Stimulated activated CD4-positive, alpha-beta T cell treated with anti-CD3 and anti-CD28 coated beads, Interleukin-4, amount 100 ng/mL, for 1 hour (primary cell): Measurements from ENCODE around the gene PLA2G4F.
"Not testable (repeated sequence)": the region's sequence is repeated elsewhere in the genome, so short reads cannot be mapped to it uniquely, and the experiment has no call there.

ENCODE experiments used
- DNase-seq: peaks from one replicate; pipeline ENCODE4 v3.0.0-alpha.2; 2020

Gene PLA2G4F

DNA sequence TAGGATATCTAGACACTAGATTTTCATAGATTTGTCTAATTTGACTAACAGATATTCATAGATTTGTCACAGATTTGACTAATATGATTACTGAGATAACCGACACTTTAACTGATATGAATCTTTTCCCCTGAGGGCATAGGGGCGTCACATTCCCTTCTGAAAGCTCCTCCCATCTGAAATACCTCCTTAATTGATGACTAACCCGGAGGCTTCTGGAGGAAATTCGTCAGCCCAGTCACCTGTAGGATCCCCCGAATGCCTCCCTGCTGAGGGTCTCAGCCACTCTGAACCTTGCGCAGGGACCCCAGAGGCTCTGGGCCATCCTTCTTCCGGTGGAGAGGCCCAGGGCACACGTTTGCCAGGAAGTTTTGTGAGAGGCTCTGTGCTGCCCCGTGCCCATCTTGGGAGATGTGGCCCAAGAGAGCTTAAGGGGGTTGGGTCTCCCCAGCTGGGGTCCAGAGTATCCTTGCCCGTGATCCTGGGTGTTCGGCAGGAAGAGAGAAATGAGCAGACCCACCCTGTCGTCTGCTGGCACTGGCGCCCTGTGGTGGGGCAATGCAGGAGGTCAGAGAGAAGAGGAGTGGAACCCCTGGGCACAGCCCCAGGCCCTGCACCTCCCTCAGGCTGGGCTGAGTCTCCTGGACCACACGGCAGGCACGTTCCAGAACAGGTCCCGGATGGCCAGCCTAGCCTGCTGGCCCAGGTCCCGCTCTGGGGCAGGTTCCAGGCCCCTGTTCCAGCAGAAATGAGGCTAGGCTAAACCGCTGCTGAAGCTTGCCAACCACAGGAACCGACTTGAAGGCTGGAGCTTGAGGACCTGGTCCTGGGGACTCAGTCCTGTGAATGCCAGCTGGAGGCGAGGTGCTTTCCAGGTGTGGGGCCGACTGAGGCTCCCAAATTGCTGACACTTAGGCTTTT lies 63.8 kb downstream of the PLA2G4F start:
- no peak for DNase-seq

DNA sequence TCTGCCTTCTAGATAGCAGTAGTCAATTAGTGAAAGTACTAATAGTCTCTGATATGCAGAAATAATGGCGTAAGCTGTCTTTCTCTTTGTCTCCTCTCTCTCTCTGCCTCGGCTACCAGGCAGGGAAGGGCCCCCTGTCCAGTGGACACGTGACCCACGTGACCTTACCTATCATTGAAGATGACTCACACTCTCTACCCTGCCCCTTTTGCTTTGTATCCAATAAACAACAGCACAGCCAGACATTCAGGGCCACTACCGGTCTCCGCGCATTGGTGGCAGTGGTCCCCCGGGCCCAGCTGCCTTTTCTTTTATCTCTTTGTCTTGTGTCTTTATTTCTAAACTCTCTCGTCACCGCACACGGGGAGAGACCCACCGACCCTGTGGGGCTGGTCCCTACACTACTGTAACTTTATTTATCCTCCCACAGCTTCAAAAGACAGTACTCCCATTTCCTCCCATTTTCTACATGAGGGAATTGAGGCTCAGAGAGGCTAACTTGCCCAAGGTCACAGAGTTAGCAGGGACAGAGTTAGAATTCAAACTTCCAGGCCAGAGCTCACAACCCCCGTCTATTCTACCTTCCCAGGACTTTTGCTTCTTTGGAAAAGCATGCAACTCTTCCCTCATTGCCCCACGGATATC lies 64.6 kb downstream of the PLA2G4F start:
- DNase-seq: not testable (repeated sequence)

DNA sequence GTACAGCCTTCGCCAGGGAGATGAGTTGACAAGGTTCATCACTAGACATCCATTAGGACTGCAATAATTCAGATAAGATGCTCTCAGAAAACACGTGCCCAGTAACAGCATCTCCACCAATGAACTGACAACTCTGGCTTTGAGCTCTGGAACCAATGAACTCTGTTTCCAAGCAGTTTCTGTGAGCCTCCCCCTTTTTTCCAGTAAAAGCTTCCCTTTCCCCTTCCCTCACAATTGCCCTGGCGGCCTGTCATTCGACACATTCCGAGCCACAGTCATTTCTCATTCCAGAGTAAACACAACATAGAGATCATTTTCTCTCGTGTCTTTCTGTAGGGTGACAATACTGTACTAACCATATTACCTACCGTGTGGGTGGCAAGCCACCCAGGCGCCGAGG lies 65.7 kb downstream of the PLA2G4F start:
- no peak for DNase-seq

DNA sequence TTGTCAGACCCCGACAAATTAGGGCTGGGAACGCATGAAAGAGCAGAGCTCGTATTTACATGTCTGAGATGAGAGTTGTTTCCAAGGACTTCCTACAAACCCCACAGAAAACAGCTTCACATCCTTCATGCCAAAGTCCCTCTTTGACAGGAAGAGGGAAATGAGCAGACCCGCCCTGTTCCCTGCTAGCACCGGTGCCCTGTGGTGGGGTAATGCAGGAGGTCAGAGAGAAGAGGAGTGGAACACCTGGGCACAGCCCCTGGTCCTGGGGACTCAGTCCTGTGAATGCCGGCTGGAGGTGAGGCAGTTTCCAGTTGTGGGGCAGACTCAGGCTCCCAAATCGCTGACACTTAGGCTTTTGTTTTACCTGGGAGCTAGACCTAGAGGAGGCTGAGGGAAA lies 66.1 kb downstream of the PLA2G4F start:
- no peak for DNase-seq

DNA sequence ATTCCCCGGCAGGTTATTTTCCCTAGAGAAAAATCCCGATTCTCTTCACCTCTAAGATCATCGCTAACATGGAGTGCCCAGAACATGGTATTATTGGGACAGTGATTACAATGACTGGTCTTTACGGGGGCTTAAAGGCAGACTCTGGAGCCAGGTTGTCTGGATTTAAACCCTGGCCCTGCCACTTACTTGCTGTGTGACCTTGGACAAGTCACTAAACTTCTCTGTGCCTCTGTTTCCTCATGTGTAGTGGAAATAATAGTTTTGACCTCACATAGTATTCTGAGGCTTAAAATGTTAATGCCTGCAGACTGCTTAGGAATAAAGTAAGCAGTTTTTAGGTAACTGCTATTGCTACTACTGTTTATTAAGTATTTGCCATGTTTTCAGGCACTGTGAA lies 66.5 kb downstream of the PLA2G4F start:
- no peak for DNase-seq
